Measurements from ENCODE around the gene DNAI2.

DNA sequence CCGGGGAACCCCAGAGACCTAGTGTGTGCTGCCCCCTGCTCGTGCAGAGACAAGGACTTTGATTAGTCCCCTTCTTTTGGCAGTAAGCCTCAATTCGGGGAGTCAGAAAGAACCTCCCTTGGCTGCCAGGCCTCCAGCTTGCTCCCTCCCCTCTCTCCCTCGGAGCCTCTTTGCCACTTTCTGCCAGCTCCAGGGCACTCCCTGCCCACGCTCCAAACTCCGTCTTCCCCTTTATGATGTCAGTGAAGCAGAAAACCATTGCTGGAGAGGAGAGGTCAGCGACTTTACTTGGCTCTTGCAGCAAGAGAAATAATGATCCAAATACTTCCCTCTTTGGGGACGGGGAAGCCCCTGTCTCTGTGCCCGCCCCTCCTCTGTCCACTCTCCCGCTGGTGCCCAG lies 32.6 kb upstream of the DNAI2 start:
- TF ChIP-seq, protein P1, sequence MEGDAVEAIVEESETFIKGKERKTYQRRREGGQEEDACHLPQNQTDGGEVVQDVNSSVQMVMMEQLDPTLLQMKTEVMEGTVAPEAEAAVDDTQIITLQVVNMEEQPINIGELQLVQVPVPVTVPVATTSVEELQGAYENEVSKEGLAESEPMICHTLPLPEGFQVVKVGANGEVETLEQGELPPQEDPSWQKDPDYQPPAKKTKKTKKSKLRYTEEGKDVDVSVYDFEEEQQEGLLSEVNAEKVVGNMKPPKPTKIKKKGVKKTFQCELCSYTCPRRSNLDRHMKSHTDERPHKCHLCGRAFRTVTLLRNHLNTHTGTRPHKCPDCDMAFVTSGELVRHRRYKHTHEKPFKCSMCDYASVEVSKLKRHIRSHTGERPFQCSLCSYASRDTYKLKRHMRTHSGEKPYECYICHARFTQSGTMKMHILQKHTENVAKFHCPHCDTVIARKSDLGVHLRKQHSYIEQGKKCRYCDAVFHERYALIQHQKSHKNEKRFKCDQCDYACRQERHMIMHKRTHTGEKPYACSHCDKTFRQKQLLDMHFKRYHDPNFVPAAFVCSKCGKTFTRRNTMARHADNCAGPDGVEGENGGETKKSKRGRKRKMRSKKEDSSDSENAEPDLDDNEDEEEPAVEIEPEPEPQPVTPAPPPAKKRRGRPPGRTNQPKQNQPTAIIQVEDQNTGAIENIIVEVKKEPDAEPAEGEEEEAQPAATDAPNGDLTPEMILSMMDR (IDR thresholded peaks at IDR 0.05 in 4 of 5, conservative IDR thresholded peaks at IDR 0.05 in 1 of 5), result no peak
- TF ChIP-seq POLR2A (IDR thresholded peaks at IDR 0.05), result no peak
